GM13977 (cell line): ENCODE data around the gene PAPPA.

Experiments used
- DNase-seq: peaks from one replicate; pipeline ENCODE4 v3.0.0; 2012; ENCODE audit warnings: low spot score
- in situ Hi-C: fragments of 300-500 bp; cut with MboI; formaldehyde crosslinking; loops from one replicate; pipeline ENCODE4 v1.12.0; 2022; ENCODE audit warnings: low sequenced_read_pairs, low pct_unique_long_range_greater_than_20kb, mixed read lengths, inconsistent platforms; ENCODE audit not compliant: unreplicated experiment
- TF ChIP-seq, protein P1 (sequence below): IDR thresholded peaks from 2 replicates; pipeline ENCODE4 v1.5.1; 2012; ENCODE audit warnings: mild to moderate bottlenecking, control low read depth; ENCODE audit not compliant: insufficient read depth; ENCODE audit errors: extremely low read depth, missing control alignments

PAPPA gene

GRCh38 chr9:116312221-116312620 lies 158.6 kb downstream of the PAPPA start:
- in situ Hi-C loops, result no loop called here
- TF ChIP-seq, protein P1, sequence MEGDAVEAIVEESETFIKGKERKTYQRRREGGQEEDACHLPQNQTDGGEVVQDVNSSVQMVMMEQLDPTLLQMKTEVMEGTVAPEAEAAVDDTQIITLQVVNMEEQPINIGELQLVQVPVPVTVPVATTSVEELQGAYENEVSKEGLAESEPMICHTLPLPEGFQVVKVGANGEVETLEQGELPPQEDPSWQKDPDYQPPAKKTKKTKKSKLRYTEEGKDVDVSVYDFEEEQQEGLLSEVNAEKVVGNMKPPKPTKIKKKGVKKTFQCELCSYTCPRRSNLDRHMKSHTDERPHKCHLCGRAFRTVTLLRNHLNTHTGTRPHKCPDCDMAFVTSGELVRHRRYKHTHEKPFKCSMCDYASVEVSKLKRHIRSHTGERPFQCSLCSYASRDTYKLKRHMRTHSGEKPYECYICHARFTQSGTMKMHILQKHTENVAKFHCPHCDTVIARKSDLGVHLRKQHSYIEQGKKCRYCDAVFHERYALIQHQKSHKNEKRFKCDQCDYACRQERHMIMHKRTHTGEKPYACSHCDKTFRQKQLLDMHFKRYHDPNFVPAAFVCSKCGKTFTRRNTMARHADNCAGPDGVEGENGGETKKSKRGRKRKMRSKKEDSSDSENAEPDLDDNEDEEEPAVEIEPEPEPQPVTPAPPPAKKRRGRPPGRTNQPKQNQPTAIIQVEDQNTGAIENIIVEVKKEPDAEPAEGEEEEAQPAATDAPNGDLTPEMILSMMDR, result no peak
- DNase-seq, result no peak

DNA sequence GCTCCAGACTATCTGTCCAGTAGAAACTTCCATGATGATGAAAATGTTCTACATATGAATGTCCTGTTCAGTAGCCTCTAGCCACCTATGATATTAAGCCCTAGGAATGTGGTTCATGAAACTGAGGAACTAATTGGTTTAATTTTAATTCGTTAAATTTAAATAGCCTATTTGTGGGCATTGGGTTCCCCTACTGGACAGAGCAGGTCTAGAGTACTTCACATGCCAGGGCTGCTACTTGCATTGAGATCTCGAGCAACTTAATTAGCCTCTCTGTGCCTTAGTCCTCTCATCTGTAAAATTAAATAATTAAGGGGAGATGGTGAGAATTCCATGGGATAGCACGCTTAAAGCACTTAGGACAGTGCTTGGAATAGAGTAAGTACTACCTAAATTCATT lies 160.0 kb downstream of the PAPPA start:
- in situ Hi-C loops, result no loop called here
- TF ChIP-seq, protein P1, result no peak
- DNase-seq, result no peak

DNA sequence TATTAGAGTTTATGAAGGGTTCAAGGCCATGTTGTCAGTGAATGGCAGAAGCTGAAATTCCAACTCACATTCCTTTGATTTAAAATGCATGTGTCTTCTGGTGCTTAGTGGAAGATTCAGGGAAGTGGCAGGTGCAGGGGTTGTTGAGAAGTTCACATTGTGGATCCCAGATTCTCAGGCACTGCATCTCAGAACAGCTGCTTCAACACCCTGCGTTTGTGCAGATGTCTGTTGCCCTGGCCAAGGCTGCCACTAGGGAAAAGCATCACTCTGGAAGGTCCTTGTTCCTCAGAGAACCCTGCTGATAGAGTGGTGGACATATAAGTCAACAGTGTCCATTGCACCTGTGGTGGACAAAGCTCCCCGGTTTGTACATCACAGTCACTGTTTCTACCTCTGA lies 162.7 kb downstream of the PAPPA start:
- DNase-seq, result no peak
- TF ChIP-seq, protein P1, result no peak
- in situ Hi-C loops, result no loop called here

GRCh38 chr9:116317503-116317902 lies 163.9 kb downstream of the PAPPA start:
- TF ChIP-seq, protein P1, result no peak
- in situ Hi-C loops, result no loop called here
- DNase-seq, result no peak

- DNase-seq, result no peak
- TF ChIP-seq, protein P1, result no peak
- in situ Hi-C loops, result no loop called here
These were observed 165.1 kb downstream of the PAPPA start for GRCh38 chr9:116318468-116319374.

DNA sequence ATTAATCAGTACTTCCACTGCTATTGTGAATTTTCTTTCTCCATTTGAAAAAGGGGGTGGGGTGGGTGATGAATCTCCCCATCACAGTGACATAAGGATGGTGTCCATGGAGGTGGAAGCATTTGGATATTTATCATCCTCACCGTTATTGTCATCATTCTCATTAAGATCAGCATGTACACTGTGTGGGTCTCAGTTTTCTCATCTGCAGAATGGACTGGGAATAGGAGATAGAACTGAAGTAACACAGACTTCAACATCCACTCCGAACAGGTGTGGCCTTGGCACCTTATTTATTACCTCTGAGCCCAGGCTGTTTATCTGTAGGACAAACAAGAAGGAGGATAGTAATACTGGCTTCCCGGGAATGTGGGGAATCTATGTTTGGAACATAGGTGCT lies 165.9 kb downstream of the PAPPA start:
- no peak for DNase-seq
- in situ Hi-C loops, result no loop called here
- TF ChIP-seq, protein P1, result no peak

DNA sequence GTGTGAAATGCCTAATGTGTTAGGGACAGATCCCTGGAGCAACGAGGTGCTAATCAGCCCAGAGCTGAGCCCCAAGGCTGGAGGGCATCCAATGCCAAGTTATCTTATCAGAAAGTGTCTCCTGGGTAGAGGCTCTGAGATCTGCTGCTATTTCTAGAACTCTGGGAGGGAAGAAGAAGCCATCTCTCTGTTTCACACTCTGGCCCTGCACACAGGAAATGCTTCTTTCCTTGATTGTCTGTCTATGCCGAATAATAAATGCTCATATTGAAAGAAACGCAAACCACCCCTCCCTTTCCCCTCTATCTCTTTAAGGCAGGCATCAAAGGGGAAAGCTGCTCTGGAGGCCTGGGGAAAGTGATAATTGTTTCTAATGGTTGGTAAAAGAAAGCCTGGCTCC lies 166.7 kb downstream of the PAPPA start:
- DNase-seq, result no peak
- TF ChIP-seq, protein P1, result no peak
- in situ Hi-C loops, result no loop called here
